GM12875 (cell line): Measurements from ENCODE around the gene LRRC7.

Experiments
- H3K4me3 ChIP-seq: one replicate; pipeline ENCODE4 v1.5.1; 2011; ENCODE audit warnings: low read depth, low read length, control low read depth
- CTCF ChIP-seq: IDR thresholded peaks from 2 replicates; pipeline ENCODE4 v1.5.1; 2011; ENCODE audit warnings: low read depth, mild to moderate bottlenecking, control low read depth, inconsistent platforms, low read length, moderate library complexity, borderline replicate concordance; ENCODE audit not compliant: insufficient read depth

Gene LRRC7

GRCh38 chr1:70017770-70018169 lies 450.0 kb downstream of the LRRC7 start:
- H3K4me3 ChIP-seq, result no peak overlapping the region
- TF ChIP-seq CTCF, result no peak

DNA sequence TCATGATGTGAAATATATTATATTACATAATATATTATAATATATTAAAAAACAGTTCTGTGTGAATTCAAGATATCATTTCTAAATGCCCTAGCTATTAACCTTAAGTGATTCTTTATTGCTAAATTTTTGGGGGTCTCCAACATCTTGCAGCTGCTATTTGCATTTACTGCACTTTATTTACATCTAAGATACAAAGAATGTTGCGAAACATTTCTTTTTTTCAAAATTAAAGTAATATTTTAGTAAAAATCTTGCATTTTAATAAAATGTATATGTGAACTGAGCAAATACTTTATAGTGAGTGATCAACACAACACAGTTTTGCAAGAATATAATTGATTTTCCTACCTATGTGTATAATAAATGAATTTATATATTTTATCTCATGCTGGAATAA lies 456.6 kb downstream of the LRRC7 start:
- TF ChIP-seq CTCF, result no peak
- H3K4me3 ChIP-seq, result no peak overlapping the region

DNA sequence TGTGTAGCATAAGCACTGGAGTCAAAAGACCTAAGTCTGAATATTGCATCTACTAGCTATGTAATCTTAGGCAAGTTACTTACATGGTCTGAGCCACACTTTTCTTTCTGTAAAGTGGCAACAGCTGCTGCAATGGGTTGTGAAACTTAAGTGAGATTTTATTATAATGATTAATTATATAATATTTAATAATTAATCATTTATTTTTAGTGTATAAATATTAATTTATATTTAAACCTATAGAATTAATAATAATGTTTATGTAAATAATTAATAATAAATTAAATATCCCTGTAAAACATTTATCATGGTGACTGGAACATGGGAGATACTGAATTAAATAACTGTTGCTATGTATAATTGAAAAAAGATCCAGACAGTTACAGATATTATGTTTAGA lies 457.3 kb downstream of the LRRC7 start:
- no peak for TF ChIP-seq CTCF

DNA sequence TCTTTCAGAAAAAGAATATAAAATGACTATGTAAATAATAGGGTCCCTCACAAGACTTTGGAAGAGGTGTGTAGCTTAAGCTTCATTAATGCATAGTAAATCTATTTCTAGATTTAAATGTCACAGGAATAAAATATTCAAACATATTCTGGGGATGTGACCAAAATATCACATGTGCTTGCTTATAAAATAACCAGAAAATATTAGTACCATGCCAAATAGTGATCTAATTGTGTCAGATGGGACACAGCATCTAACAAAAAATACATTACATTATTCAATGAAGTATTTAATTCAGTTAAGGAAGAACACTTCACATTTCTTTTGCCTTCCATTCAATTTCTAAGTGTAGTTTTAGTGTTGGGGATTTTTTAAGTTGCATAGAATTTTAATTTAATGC lies 458.1 kb downstream of the LRRC7 start:
- no peak for TF ChIP-seq CTCF
- no peak overlapping the region for H3K4me3 ChIP-seq

More for the DNA sequence above, 457.3 kb downstream of the LRRC7 start:
- H3K4me3 ChIP-seq, result no peak overlapping the region

GRCh38 chr1:70033266-70033873 lies 465.6 kb downstream of the LRRC7 start:
- no peak for TF ChIP-seq CTCF
- no peak overlapping the region for H3K4me3 ChIP-seq

DNA sequence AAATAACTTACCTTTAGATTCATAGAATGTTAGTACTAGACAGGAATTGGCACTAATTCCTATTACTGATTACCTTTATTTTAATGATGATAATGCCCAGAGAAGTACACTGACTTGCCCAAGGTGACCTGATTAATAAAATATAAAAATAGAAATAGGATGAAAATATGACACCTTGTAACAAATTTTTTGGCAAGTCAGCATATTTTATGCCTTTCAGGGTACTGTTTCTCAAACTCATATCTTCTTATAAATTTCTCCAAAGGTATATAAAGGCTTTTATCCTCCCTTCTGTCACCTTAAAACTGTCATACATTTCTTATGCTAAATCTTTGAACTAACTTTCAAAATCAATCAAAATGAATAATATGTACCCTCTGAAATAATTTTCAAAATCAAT lies 466.2 kb downstream of the LRRC7 start:
- TF ChIP-seq CTCF, result no peak
- no peak overlapping the region for H3K4me3 ChIP-seq

DNA sequence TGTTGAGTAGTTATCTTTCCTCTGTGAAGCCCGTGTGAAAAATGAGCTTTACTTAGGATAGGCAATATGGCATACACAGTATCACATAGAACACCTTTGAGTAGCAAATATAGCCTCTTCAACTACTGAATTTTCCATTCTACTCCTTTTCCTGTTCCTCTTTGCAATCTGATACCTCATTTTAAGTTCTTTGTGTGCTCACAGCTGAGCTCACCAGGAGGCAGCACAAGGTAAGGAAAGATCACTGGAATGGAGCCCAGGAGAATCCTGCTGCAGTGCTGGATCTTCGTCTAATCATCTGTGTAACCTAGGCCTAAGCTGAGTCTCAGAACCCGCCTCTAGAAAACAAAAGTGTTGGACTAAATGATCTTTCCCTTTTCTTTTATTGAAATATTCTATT lies 466.7 kb downstream of the LRRC7 start:
- no peak for TF ChIP-seq CTCF
- no peak overlapping the region for H3K4me3 ChIP-seq
